Psoas muscle (tissue), 8 donors: ENCODE data around the gene PCDH18. TPM values are rescaled to one million over a fixed set of nuclear protein-coding genes. Genes with fewer than 3 reads are reported as not detected.
A peak's percentile ranks its signal among the peaks of the same experiment; 100 is the strongest.
"Not testable (repeated sequence)": the region's sequence is repeated elsewhere in the genome, so short reads cannot be mapped to it uniquely, and the experiment has no call there.

Experiments
- ATAC-seq, 4 donors: fragments of 200-7000 bp; cut with Tn5 transposase; one replicate each; pipeline ENCODE4 v1.9.1; 2020; ENCODE audit warnings: moderate library complexity in 3 of 4, mild to moderate bottlenecking in 2 of 4
- DNase-seq, 2 donors: peaks; one replicate each; pipeline ENCODE4 v3.0.0-alpha.2; 2020
- H3K27ac ChIP-seq: fragments of 200-600 bp; one replicate; pipeline ENCODE4 v1.8.0; 2022
- H3K27me3 ChIP-seq, 3 donors: fragments of 200-600 bp in 1 of 3; one replicate each; pipeline versions ENCODE4 v1.6.1 to v1.8.0; 2013 to 2022; ENCODE audit warnings: low read length in 2 of 3, mild to moderate bottlenecking in 2 of 3, moderate library complexity in 1 of 3; ENCODE audit not compliant: insufficient read depth in 3 of 3
- H3K36me3 ChIP-seq, 2 donors: fragments of 200-600 bp in 1 of 2; one replicate each; pipeline versions ENCODE4 v1.6.1 to v1.8.0; 2013 to 2022; ENCODE audit warnings: low read depth in 1 of 2, mild to moderate bottlenecking in 1 of 2, moderate library complexity in 1 of 2; ENCODE audit not compliant: insufficient read depth in 1 of 2
- H3K4me1 ChIP-seq: fragments of 200-600 bp; one replicate; pipeline ENCODE4 v1.8.0; 2022
- H3K4me3 ChIP-seq: fragments of 200-600 bp; one replicate; pipeline ENCODE4 v1.8.0; 2022; ENCODE audit warnings: mild to moderate bottlenecking
- H3K9me3 ChIP-seq: fragments of 200-600 bp; one replicate; pipeline ENCODE4 v1.8.0; 2022
- CTCF ChIP-seq: fragments of 200-600 bp; IDR thresholded peaks from one replicate; pipeline ENCODE4 v1.8.0; 2022; ENCODE audit warnings: antibody characterized with exemption
- WGBS, 3 donors: extraction: QIAGEN DNeasy Blood & Tissue Kit; methylation state at CpG; one replicate each; pipeline versions ENCODE4 v1.1.6 to v1.1.7; 2013; 5-methylcytosine and 5-hydroxymethylcytosine counted together
- intact Hi-C, 2 donors: fragments of 100-400 bp; cut with DNase I; formaldehyde crosslinking; loops; one replicate each; pipeline versions ENCODE4 v1.11.0 to v1.14.2; 2022
- polyA plus RNA-seq, 3 donors: library from polyadenylated mRNA; stranded (reverse); fragments of 200-250 nt; gene quantifications; one replicate each; pipeline ENCODE4 v1.2.3, GENCODE V29; 2013
- total RNA-seq, 4 donors: library from RNA; stranded (reverse); fragmentation: NEBNext Ultra II Directional in 2 of 4; extraction: Animal tissue kit (Norgen Biotek cat#: 25700) in 2 of 4; gene quantifications; one replicate each; pipeline versions ENCODE4 v1.2.1 to v1.2.4, GENCODE V29; 2021 to 2023
- donor health status: healthy with polysubstance abuse.
- donor health status: DM: no; HTN: no; CAD: no; lungs with moderate emphysema.
- donor health status: Bipolar disorder and iron deficiency.
- donor health status: healthy.
- donor health status: DM: yes; HTN: yes; CAD: no.
- donor health status: DM: no; HTN: no; CAD: no.
- donor health status: DM: no; HTN: no; CAD: no.
- donor health status: DM: yes; HTN: yes; CAD: no.

The PCDH18 gene
- total and polyA plus RNA-seq, 7 donors, result 0.92 to 8.8 (median 2.8) TPM

GRCh38 chr4:137543198-137543597 is 10.9 kb upstream of the PCDH18 start:
- Histone ChIP-seq H3K36me3 (no peaks in the 10 kb centered on the region), H3K27me3 (no peaks in the 10 kb centered on the region), H3K9me3 (no peaks in the 10 kb centered on the region), H3K4me3 (no peak overlapping the region), H3K27ac (no peak overlapping the region), H3K4me1 (peaks cover 7% of the 10 kb centered on the region)
- intact Hi-C loops, result no loop called here
- TF ChIP-seq CTCF, result no peak
- 55 to 84% (median 74%) methylated on average over 2 of the region's 2 CpGs for WGBS, 3 donors
- ATAC-seq (no peak), DNase-seq (no peak)

DNA sequence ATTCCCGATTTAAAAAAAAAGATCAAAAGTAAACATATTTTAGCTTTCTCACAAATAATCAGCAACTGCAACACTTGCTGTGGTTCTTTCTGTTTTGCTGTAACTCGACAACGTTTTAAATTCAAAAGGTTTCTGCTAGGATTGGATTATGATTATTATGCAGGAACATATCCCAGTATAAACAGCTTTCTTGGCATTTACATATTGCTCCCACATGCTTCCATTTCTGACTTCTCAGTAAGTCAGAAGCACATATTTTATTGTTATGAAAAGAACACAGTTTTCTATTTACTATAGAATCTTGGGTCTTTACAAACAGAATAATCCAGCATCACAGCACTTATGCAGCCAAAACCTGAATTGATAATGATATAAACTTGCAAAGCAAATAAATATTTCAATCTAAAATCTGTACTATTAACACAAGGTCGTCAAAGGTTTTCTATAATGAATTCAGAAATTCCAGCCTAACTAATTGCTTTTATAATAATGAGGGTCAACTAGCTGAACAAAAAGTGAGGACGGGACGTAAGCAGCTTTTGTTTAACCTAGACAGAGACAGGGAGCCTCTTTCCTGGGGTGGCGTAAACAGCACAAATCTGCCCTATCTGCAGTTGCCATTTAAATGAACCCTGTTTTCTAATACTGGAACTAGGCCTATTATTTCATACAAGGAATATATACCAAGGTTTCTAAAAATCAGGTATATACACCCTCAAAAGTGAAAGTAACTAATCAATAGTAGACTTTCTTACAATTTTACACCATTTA is 9.8 kb upstream of the PCDH18 start:
- ATAC-seq (no peak), DNase-seq (no peak)
- H3K4me1 ChIP-seq, result peaks cover 7% of the 10 kb centered on the region
- no peak overlapping the region for H3K27ac ChIP-seq
- H3K9me3 ChIP-seq, result no peaks in the 10 kb centered on the region
- intact Hi-C loops, result no loop called here
- peak overlapping the region; percentile 42 for H3K4me3 ChIP-seq
- H3K36me3 ChIP-seq, result no peaks in the 10 kb centered on the region
- 43 to 54% (median 45%) methylated on average over 7 of the region's 7 CpGs for WGBS, 3 donors
- no peak for TF ChIP-seq CTCF
- no peaks in the 10 kb centered on the region for H3K27me3 ChIP-seq

DNA sequence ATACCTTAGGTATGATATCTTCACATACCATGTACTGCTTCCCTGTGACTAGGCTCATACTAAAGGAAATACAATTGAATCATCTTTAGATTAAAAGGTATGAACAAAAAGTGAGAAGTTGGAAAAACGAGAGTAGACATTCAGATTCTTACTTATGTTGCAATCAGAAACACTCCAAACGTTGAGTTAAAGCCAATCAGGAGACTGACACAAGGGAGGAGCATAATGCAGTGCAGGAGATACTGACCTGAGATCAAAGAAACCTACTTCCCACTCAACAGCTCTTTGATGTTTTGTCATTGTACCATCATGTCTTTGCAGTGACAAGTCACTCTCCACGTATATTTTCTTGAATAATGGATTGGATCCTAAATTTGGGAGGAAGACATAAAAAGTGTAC is 8.9 kb upstream of the PCDH18 start:
- TF ChIP-seq CTCF, result no peak
- no peak for DNase-seq
- Histone ChIP-seq H3K27me3 (no peaks in the 10 kb centered on the region), H3K9me3 (no peaks in the 10 kb centered on the region), H3K4me3 (no peak overlapping the region), H3K4me1 (peaks cover 7% of the 10 kb centered on the region), H3K27ac (no peak overlapping the region), H3K36me3 (no peaks in the 10 kb centered on the region)
- 51 to 63% (median 59%) methylated on average over 3 of the region's 3 CpGs for WGBS, 3 donors
- no peak for ATAC-seq
- intact Hi-C loops, result no loop called here

GRCh38 chr4:137540356-137540755 is 8.1 kb upstream of the PCDH18 start:
- no peak for TF ChIP-seq CTCF
- DNase-seq (no peak), ATAC-seq (no peak)
- Histone ChIP-seq H3K4me1 (no peaks in the 10 kb centered on the region), H3K4me3 (no peak overlapping the region), H3K27me3 (no peaks in the 10 kb centered on the region), H3K9me3 (no peaks in the 10 kb centered on the region), H3K36me3 (no peaks in the 10 kb centered on the region), H3K27ac (no peak overlapping the region)
- intact Hi-C loops, result no loop called here

DNA sequence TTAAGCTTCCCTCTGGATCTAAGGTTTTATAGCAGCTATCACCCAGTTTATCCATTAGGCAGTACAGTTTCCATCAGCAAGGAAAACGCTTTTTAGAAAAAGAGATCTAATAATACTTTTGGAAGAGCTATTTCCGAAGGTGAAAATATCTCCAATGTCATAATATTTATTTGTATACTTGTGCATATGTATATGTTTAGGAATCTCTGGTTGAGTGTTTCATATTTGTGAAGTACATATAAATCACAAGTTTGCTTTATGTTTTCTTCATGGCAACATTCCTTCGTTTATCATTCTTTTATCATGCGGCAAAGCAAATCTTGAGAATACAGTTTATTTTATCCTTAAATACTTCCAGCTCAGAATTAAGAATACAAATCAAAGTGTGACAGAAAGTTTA is 6.2 kb upstream of the PCDH18 start:
- DNase-seq, result no peak
- WGBS, 3 donors, result 88 to 93% (median 92%) methylated on average over 4 of the region's 4 CpGs
- no peak for TF ChIP-seq CTCF
- no peaks in the 10 kb centered on the region for H3K36me3 ChIP-seq
- intact Hi-C loops, result no loop called here
- no peak overlapping the region for H3K4me3 ChIP-seq
- H3K9me3 ChIP-seq, result no peaks in the 10 kb centered on the region
- H3K27ac ChIP-seq, result no peak overlapping the region
- no peak for ATAC-seq
- H3K4me1 ChIP-seq, result no peaks in the 10 kb centered on the region
- H3K27me3 ChIP-seq, result peaks cover 0 to 5% (median 0%) of the 10 kb centered on the region in 3 donors

- H3K9me3 ChIP-seq, H3K4me3 ChIP-seq, H3K36me3 ChIP-seq, DNase-seq, ATAC-seq, H3K4me1 ChIP-seq, intact Hi-C loops, H3K27ac ChIP-seq: not testable (repeated sequence)
- WGBS, 3 donors, result 94 to 100% (median 98%) methylated on average over 2 of the region's 3 CpGs
- H3K27me3 ChIP-seq, result peaks cover 0 to 12% (median 0%) of the 10 kb centered on the region in 3 donors
These were observed 5.5 kb upstream of the PCDH18 start for GRCh38 chr4:137537807-137538206.
